Mesothelial cell of epicardium (in vitro differentiated cells): ENCODE measurements around the gene LST1. TPM values are rescaled to one million over a fixed set of nuclear protein-coding genes. Genes with fewer than 3 reads are reported as not detected.

ENCODE experiments used
- DNase-seq, 2 experiments: peaks; one replicate each; pipeline ENCODE4 v3.0.0; 2021; ENCODE audit warnings: low spot score in 2 of 2; ENCODE audit not compliant: unreplicated experiment in 2 of 2
- H3K27ac Mint-ChIP-seq: 2 replicates; pipeline ENCODE4 v1.8.0; 2021; ENCODE audit warnings: mixed read lengths
- H3K27me3 Mint-ChIP-seq: 2 replicates; pipeline ENCODE4 v1.8.0; 2021; ENCODE audit warnings: low read depth, mixed read lengths
- H3K36me3 Mint-ChIP-seq: 2 replicates; pipeline ENCODE4 v1.8.0; 2021; ENCODE audit warnings: mixed read lengths
- H3K4me1 Mint-ChIP-seq: 2 replicates; pipeline ENCODE4 v1.8.0; 2021; ENCODE audit warnings: mixed read lengths
- H3K4me3 Mint-ChIP-seq: 2 replicates; pipeline ENCODE4 v1.8.0; 2021; ENCODE audit warnings: mild to moderate bottlenecking, moderate library complexity, mixed read lengths
- H3K9me3 Mint-ChIP-seq: 2 replicates; pipeline ENCODE4 v1.8.0; 2021; ENCODE audit warnings: mixed read lengths
- CTCF ChIP-seq: fragments of 200-600 bp; sonication (generic); IDR thresholded peaks from one replicate; pipeline ENCODE4 v1.5.0; 2021; ENCODE audit warnings: antibody characterized with exemption; ENCODE audit not compliant: unreplicated experiment
- total RNA-seq: library from RNA; stranded (reverse); gene quantifications from 3 replicates; pipeline ENCODE4 v1.2.1, GENCODE V29; 2021

LST1 gene
- total RNA-seq, 1 donor from 2014 or later = 0.60 TPM

GRCh38 chr6:31568537-31568961 is 17.5 kb upstream of the LST1 start:
- no peaks in the 10 kb centered on the region for H3K4me1 Mint-ChIP-seq
- H3K27ac Mint-ChIP-seq = no peak overlapping the region
- no peak for TF ChIP-seq CTCF
- DNase-seq = no peak
- H3K36me3 Mint-ChIP-seq = no peaks in the 10 kb centered on the region
- H3K4me3 Mint-ChIP-seq = no peak overlapping the region
- H3K27me3 Mint-ChIP-seq = peaks cover 7% of the 10 kb centered on the region
- H3K9me3 Mint-ChIP-seq = no peaks in the 10 kb centered on the region

- DNase-seq = no peak
- no peak for TF ChIP-seq CTCF
- no peaks in the 10 kb centered on the region for H3K4me1 Mint-ChIP-seq
- H3K4me3 Mint-ChIP-seq = no peak overlapping the region
- H3K9me3 Mint-ChIP-seq = no peaks in the 10 kb centered on the region
- no peaks in the 10 kb centered on the region for H3K36me3 Mint-ChIP-seq
- H3K27ac Mint-ChIP-seq = no peak overlapping the region
- H3K27me3 Mint-ChIP-seq = peaks cover 7% of the 10 kb centered on the region
These were observed 16.1 kb upstream of the LST1 start for GRCh38 chr6:31569861-31570536.

- Mint-ChIP-seq H3K36me3 (no peaks in the 10 kb centered on the region), H3K27me3 (peaks cover 7% of the 10 kb centered on the region), H3K9me3 (no peaks in the 10 kb centered on the region), H3K4me3 (no peak within 1 kb of the TSS), H3K27ac (no peak within 1 kb of the TSS), H3K4me1 (peaks cover 5% of the 10 kb centered on the region)
- no peak for DNase-seq
- TF ChIP-seq CTCF = no peak
These were observed 13.8 kb upstream of the LST1 start, which contains the start of gene LTA for GRCh38 chr6:31572041-31572911. TSS of gene LTA (plus strand) at chr6:31572289. CDS start at chr6:31572743, 454 bp downstream.

- Mint-ChIP-seq H3K9me3 (no peaks in the 10 kb centered on the region), H3K4me3 (no peak overlapping the region), H3K27me3 (peaks cover 4% of the 10 kb centered on the region), H3K36me3 (no peaks in the 10 kb centered on the region), H3K4me1 (peaks cover 5% of the 10 kb centered on the region), H3K27ac (no peak overlapping the region)
- no peak for DNase-seq
- TF ChIP-seq CTCF = no peak
These were observed 12.6 kb upstream of the LST1 start for GRCh38 chr6:31573239-31574105.
